ENCODE data around the gene CREB3L1.
A peak's percentile ranks its signal among the peaks of the same experiment; 100 is the strongest.

CREB3L1 gene

DNA sequence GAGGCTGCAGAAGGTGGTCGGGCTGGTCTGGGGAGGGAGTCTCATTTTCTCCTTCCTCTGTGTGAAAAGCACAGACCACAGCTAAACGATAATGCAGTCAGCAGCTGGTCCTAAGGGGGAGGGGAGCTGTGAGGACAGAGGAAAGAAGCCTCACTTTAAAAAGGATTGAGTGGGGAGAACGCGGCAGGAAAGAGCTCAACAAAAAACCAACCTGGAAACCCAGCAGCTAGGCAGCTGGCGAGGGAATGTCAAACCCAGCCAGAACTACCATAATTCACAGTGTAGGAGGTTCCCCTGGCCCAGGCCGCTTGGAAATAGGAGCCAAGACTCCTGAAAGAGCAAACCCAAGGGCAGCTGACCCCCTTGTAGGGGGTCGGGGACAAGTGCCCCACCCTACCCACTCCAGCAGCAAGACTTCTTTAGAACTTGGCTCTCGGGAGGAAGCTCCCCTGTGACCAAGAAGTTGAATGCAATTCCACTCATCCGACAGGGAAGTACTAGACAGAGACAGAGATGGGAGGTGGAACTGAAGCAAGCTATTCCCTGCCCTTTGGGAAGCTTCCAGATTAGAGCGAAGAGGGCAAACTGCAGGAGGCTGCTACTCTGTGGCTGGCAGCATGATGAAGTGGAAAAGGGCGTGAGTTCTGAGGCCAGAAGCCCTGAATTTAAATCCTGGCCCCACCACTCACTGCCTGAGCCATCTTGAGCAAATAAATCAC, 53.3 kb downstream of the CREB3L1 start:
- no peak for TF ChIP-seq ZFX (IDR thresholded peaks at IDR 0.05; ENCODE audit: borderline replicate concordance)
- TF ChIP-seq, protein P1, sequence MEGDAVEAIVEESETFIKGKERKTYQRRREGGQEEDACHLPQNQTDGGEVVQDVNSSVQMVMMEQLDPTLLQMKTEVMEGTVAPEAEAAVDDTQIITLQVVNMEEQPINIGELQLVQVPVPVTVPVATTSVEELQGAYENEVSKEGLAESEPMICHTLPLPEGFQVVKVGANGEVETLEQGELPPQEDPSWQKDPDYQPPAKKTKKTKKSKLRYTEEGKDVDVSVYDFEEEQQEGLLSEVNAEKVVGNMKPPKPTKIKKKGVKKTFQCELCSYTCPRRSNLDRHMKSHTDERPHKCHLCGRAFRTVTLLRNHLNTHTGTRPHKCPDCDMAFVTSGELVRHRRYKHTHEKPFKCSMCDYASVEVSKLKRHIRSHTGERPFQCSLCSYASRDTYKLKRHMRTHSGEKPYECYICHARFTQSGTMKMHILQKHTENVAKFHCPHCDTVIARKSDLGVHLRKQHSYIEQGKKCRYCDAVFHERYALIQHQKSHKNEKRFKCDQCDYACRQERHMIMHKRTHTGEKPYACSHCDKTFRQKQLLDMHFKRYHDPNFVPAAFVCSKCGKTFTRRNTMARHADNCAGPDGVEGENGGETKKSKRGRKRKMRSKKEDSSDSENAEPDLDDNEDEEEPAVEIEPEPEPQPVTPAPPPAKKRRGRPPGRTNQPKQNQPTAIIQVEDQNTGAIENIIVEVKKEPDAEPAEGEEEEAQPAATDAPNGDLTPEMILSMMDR (IDR thresholded peaks at IDR 0.05), result no peak
- H3K27ac ChIP-seq, result no peak overlapping the region

DNA sequence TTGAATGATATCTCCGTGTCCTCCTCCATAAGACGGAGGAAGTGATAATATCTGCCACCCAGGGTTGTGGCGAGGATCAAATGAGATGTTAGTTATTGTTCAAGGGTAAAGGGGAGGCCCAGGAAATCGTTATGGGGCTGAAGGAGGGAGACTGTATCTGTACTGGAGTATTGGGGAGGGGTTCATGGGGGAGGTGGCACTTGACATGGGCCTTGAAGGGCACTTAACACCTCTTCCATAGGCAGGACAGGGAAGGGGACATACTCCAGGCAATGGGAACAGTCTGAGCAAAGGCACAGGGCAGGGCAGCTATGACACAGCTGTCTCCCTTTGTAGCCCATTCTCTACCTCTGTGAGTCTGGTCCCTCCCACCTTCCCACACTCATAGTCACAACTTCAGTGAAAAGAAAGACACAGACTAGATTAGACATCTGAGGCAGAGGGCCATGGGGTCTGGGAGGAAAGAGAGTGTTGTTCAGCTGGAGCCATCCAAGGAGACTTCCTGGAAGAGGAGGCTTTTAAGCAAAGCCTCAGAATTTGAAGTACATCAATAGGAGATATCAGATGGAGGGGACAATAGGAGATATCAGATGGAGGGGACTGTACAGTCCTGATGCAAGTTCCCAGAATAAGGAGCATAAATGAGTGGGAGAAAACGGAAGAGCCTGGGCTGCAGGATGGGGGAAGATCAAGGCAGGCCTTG, 54.0 kb downstream of the CREB3L1 start:
- TF ChIP-seq, protein P1 (IDR thresholded peaks at IDR 0.05), result no peak
- no peak for TF ChIP-seq ZFX (IDR thresholded peaks at IDR 0.05; ENCODE audit: borderline replicate concordance)
- no peak overlapping the region for H3K27ac ChIP-seq

DNA sequence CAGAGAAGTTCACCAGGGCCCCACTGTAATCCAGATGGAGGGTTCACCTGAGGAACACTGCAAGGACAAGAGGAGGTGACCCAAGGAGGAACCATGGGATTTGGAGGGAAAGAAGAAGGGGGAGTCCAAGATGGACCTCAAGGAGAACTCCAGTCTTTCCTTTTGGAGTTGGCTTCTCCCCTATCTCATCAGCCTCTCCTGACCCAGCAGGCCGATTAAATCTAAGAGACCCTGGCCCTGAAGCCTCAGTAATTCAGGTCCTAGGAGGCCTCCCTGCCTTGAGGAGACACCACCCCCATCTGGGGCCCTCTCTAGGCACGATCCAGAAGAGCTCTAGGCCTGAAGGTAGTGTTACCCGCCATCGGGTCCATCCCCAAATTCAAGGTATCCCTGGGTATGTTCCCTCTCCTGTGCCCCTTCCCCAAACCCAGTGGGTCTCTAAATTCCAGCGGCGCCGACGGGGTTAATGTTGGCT, 54.7 kb downstream of the CREB3L1 start:
- no peak for TF ChIP-seq ZFX (IDR thresholded peaks at IDR 0.05; ENCODE audit: borderline replicate concordance)
- no peak overlapping the region for H3K27ac ChIP-seq

DNA sequence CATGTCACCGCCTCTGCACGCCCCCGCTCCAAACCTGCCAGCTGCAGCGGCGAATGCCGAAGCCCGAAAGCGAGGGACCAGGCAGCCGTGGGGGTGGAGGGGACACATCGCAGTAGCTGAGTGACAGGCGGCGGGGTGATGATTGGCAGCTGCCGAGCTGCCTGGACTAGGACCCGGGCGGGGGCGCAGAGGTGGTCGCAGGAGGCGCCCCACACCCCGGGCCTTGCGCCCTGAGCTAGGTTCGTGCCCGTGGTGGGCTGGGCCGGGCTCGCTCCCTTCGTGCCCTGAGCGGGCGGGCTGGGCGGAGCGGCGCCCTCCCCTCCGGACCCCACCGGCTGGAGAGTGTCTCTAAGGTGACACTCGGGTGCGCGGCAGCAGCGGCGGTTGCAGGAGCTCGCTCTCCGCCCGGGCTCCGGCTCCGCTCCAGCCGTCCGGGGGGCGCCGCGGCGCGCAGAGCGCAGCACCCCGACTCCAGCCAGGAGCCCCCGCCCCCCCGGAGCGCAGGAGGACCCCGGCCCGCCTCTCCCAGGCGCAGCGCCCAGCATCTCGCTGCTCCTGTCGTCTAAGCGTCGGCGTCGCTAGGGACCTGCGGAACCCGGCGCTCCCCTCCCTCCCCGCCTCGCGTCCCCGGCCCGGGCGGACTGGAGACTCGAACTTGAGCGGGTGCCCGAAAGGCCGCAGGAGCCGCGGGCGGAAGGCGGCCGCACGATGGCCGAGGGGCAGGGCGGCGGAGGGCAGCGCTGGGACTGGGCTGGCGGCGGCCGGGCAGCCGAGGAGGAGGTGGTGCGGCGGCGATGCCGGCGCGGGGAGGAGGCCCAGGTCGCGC, 55.3 kb downstream of the CREB3L1 start:
- TF ChIP-seq, protein P1 (IDR thresholded peaks at IDR 0.05), result no peak
- no peak for TF ChIP-seq ZFX (IDR thresholded peaks at IDR 0.05; ENCODE audit: borderline replicate concordance)
- H3K27ac ChIP-seq, result peak overlapping the region; percentile 37; the same call in 1 of the 2 replicates

- peak overlapping the region; percentile 37; the same call in 1 of the 2 replicates for H3K27ac ChIP-seq
- TF ChIP-seq, protein P1 (IDR thresholded peaks at IDR 0.05), result no peak
- TF ChIP-seq ZFX (IDR thresholded peaks at IDR 0.05; ENCODE audit: borderline replicate concordance), result no peak
Observed at GRCh38 chr11:46333394-46333947, 56.0 kb downstream of the CREB3L1 start.

GRCh38 chr11:46334211-46334610, 56.7 kb downstream of the CREB3L1 start:
- TF ChIP-seq, protein P1 (IDR thresholded peaks at IDR 0.05), result no peak
- TF ChIP-seq ZFX (IDR thresholded peaks at IDR 0.05; ENCODE audit: borderline replicate concordance), result no peak
- 0 out of 2 replicates have a peak overlapping the region, but pooled peaks have one; percentile 37 for H3K27ac ChIP-seq

GRCh38 chr11:46335271-46335670, 57.8 kb downstream of the CREB3L1 start:
- peak overlapping the region; percentile 36 for H3K27ac ChIP-seq
- TF ChIP-seq ZFX (IDR thresholded peaks at IDR 0.05; ENCODE audit: borderline replicate concordance), result no peak
- TF ChIP-seq, protein P1 (IDR thresholded peaks at IDR 0.05), result no peak

Measured in 22Rv1 (cell line).